ENCODE measurements around the gene SMCO4.
"Not testable (repeated sequence)": the region's sequence is repeated elsewhere in the genome, so short reads cannot be mapped to it uniquely, and the experiment has no call there.

Gene SMCO4

DNA sequence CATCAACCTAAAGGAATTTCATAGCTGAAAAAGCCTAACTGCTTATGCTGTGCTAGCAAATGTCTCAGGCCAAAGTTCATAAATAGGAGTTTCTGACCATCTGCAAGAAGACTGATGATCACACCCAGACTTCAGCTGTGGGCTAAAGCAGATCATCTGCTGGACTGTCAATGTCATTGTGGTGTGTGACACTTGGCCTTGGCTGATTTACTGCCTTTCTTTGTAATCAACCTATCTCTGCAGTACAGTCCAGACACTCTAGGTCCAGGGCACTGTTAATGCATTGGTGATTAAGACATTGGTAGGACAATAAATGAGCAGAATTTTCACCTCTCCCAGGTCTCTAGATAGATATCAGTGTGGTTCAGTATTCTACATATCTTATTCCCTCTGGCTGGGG, 40.3 kb upstream of the SMCO4 start:
- Histone ChIP-seq H3K9me3 (peaks cover 2% of the 10 kb centered on the region; the same call in 1 of the 2 replicates), H3K27me3 (no peaks in the 10 kb centered on the region), H3K4me3 (ENCODE audit: low read depth, low read length) (no peak overlapping the region), H3K36me3 (no peaks in the 10 kb centered on the region), H3K4me1 (no peaks in the 10 kb centered on the region)
- TF ChIP-seq, protein P1, sequence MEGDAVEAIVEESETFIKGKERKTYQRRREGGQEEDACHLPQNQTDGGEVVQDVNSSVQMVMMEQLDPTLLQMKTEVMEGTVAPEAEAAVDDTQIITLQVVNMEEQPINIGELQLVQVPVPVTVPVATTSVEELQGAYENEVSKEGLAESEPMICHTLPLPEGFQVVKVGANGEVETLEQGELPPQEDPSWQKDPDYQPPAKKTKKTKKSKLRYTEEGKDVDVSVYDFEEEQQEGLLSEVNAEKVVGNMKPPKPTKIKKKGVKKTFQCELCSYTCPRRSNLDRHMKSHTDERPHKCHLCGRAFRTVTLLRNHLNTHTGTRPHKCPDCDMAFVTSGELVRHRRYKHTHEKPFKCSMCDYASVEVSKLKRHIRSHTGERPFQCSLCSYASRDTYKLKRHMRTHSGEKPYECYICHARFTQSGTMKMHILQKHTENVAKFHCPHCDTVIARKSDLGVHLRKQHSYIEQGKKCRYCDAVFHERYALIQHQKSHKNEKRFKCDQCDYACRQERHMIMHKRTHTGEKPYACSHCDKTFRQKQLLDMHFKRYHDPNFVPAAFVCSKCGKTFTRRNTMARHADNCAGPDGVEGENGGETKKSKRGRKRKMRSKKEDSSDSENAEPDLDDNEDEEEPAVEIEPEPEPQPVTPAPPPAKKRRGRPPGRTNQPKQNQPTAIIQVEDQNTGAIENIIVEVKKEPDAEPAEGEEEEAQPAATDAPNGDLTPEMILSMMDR (IDR thresholded peaks at IDR 0.05; ENCODE audit: low read depth, low read length), result no peak
- DNase-seq, result no peak

DNA sequence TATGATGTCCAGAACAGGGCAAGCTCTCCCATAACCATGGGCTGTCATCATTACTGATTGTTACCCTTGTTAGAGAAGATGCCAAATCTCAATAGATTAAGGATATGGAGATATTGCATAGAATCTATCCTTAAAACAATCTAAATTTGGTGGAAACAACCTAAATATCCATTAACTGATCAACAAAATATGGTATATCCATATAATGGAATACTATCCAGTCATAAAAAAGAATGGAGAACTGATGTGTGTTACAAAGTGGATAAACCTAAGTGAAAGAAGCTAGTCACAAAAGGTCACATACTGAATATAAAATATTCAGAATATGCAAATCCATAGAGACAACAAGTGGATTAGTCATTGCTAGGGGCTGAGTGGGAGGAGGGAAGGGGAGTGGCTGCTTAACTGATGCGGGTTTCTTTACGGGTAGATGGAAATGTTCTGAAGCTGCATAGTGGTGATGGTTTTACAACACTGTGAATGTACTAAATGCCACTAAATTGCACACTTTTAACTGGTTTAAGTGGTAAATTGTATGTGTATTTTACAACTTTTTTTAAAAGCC, 36.1 kb upstream of the SMCO4 start:
- no peaks in the 10 kb centered on the region for H3K27me3 ChIP-seq
- peaks cover 2% of the 10 kb centered on the region; the same call in 1 of the 2 replicates for H3K9me3 ChIP-seq
- TF ChIP-seq, protein P1 (IDR thresholded peaks at IDR 0.05; ENCODE audit: low read depth, low read length), result no peak
- H3K4me3 ChIP-seq (ENCODE audit: low read depth, low read length), result no peak overlapping the region
- H3K36me3 ChIP-seq, result no peaks in the 10 kb centered on the region
- no peak for DNase-seq
- no peaks in the 10 kb centered on the region for H3K4me1 ChIP-seq

DNA sequence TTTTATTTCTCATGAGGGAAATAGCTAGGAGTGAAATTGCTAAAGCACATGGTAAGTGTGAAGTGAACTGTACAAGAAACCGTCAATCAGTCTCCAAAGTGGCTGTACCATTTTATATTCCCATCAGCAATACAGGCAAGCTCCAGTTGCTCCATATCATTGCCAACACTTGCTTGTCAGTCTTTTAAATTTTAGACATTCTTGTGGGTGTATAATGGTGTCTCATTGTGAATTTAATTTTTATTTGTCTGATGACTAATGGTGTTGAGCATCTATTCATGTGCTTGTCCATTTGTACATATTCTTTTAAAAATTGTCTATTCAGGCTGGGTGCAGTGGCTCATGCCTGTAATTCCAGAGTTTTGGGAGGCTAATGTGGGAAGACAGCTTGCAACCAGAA, 34.1 kb upstream of the SMCO4 start:
- no peaks in the 10 kb centered on the region for H3K27me3 ChIP-seq
- no peak overlapping the region for H3K4me3 ChIP-seq (ENCODE audit: low read depth, low read length)
- peaks cover 2% of the 10 kb centered on the region; the same call in 1 of the 2 replicates for H3K9me3 ChIP-seq
- no peaks in the 10 kb centered on the region for H3K36me3 ChIP-seq
- no peak for DNase-seq
- no peaks in the 10 kb centered on the region for H3K4me1 ChIP-seq
- TF ChIP-seq, protein P1 (IDR thresholded peaks at IDR 0.05; ENCODE audit: low read depth, low read length), result no peak

DNA sequence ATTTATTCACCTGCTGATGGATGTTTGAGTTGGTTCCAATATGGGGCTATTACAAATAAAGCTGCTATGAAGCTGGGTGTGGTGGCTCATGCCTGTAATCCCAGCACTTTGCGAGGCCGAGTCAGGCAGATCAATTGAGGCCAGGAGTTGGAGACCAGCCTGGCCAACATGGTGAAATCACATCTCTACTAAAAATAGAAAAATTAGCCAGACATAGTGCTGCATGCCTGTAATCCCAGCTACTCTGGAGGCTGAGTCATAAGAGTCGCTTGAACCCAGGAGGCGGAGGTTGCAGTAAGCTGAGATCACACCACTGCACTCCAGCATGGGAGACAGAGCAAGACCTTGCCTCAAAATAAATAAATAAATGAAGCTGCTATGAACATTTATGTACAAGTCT, 33.7 kb upstream of the SMCO4 start:
- H3K4me3 ChIP-seq (ENCODE audit: low read depth, low read length); DNase-seq; H3K36me3 ChIP-seq; H3K27me3 ChIP-seq; H3K9me3 ChIP-seq; H3K4me1 ChIP-seq: not testable (repeated sequence)

DNA sequence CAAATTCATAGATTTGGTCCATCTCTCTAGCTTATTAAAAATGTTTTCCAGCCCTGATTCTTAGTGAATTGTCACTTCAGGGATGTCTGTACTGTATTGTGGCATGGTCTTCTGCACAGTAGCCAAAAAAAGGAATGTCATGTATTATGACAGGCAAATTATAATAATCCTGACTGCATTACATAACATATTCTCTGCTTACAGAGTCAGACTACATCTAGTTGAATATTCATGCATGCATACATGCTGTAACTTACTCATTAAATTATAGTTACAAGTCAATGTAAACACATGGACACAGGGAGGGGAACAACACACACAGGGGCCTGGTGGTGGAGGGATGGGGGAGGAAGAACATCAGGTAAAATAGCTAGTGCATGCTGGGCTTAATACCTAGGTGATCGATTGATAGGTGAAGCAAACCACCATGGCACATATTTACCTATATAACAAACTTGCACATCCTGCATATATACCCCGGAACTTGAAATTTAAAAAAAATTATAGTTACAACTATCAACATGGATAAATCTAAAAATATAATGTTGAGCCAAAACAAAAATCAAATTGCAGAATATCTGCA, 31.5 kb upstream of the SMCO4 start:
- TF ChIP-seq, protein P1 (IDR thresholded peaks at IDR 0.05; ENCODE audit: low read depth, low read length), result no peak
- Histone ChIP-seq H3K4me3 (ENCODE audit: low read depth, low read length) (no peak overlapping the region), H3K36me3 (no peaks in the 10 kb centered on the region), H3K27me3 (no peaks in the 10 kb centered on the region), H3K9me3 (peaks cover 2% of the 10 kb centered on the region; the same call in 1 of the 2 replicates), H3K4me1 (no peaks in the 10 kb centered on the region)
- no peak for DNase-seq

DNA sequence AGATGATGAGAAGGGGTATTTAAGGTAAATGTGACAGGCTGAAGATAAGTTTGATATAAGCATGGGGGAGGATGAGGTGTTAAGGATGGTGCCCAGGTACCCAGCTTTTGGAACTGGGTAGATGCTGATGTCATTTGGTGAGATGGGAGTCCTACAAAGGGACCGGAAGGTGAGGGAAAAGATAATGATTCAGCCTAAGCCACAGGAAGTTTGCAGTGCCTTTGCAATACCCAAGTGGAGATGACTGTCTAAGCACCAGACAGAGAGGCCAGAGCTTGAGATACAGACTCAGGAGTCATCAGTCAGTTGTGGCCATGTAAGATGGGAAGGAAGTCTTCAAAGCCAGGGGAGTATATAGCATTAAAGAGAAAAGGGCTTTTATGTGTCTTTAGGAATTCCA, 30.0 kb upstream of the SMCO4 start:
- no peaks in the 10 kb centered on the region for H3K4me1 ChIP-seq
- H3K27me3 ChIP-seq, result no peaks in the 10 kb centered on the region
- no peaks in the 10 kb centered on the region for H3K36me3 ChIP-seq
- no peak overlapping the region for H3K4me3 ChIP-seq (ENCODE audit: low read depth, low read length)
- DNase-seq, result no peak
- H3K9me3 ChIP-seq, result no peaks in the 10 kb centered on the region
- TF ChIP-seq, protein P1 (IDR thresholded peaks at IDR 0.05; ENCODE audit: low read depth, low read length), result no peak
